NCI-H187 (cell line): ENCODE data around the gene KLHL42.
"Not testable (repeated sequence)": the region's sequence is repeated elsewhere in the genome, so short reads cannot be mapped to it uniquely, and the experiment has no call there.

ENCODE experiments used
- DNase-seq, 2 experiments: peaks; one replicate each; lab custom pipeline; 2025; lab: John Stamatoyannopoulos, UW

The KLHL42 gene

DNA sequence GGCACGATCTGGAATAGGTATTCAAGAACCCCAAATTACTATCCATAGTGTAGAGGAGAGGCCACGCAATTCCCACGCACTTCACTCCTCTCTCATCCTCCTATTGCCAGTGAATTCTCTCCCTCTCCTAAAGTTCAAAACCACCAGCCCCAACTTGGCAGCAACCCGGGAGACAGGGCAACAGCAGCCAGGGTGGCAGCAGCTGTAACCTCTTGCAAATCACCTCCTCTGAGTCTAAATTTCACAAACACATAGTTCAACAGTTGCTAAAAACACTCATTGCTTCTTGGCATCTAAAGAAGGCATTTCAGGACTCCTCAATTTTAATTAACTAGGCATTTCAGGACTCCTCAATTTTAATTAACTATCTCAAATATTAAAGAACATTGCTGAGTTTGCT, 37.7 kb downstream of the KLHL42 start:
- DNase-seq, result no peak

DNA sequence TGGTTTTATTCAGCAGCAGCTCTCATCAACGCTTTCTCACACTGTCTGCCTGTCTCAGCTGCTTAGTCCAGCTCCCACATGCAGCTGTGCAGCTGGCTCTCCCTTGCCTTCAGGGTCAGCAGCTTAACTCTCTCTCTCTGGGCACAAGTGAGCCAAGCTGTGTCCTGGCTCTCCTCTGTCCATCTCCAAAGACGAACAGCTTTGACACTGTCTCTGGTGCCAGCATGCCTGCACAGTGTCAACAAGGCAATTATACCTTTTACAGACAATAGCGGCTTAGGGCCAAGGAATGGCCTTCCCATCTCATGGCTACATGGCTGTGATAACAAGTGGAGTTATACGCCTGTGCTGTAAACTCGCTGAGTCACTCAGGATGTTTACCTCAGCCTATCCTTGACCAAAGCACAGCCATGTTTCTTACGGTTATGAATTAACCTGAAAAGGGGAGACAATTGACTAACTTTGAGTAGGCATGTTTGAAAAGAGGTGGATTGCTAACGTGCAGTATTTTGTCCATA, 38.4 kb downstream of the KLHL42 start:
- no peak for DNase-seq

DNA sequence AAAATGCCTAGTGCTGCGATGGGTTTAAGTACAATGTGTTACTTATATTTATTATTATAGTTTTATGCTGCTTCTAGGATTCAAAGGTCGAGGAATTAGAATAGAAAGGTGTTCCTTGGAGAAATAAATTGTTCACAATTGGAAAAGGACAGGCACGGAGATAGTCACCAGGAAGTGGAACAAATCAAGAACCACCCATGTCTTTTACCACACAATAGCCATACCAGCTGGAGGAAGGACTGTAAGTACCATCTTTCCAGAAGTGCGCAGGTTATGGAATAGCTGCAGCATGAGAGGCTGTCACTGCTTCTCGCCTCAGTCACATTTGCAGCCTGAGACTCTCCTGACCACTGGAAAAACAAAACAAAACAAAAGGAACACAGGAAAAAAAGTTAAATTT, 40.5 kb downstream of the KLHL42 start:
- no peak for DNase-seq

DNA sequence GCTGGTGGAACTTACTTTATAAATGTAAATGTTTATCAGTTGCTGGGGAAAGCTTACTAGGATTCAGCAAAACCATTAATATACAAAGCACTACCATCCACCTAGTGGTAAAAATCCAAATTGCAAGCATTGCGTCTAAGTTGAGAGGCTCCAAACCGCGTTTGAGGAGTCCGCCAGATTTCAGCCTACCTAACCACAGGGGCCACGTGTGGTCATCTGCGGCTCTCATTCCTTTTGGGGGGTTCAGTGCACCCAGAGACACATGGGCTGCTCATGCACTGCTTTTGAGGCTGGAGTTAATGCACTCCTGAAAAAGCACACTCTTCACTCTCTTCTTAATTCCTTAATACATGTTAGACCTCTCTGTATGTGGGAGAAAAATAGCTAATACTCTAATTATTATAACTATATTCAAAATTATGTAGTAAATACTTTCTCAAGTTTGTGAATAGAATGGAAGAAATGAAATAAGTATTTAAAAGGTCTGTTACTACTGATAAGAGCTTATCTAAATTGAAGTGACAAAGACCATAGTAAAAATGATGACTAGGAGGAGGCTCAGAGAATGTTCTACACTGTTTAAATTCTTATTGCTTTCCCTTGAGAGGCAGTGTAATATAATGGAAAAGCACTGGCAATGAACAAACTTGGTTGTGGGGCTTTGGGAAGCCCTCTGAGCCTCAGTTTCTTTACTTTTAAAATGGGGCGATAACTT, 41.4 kb downstream of the KLHL42 start:
- DNase-seq, result no peak

DNA sequence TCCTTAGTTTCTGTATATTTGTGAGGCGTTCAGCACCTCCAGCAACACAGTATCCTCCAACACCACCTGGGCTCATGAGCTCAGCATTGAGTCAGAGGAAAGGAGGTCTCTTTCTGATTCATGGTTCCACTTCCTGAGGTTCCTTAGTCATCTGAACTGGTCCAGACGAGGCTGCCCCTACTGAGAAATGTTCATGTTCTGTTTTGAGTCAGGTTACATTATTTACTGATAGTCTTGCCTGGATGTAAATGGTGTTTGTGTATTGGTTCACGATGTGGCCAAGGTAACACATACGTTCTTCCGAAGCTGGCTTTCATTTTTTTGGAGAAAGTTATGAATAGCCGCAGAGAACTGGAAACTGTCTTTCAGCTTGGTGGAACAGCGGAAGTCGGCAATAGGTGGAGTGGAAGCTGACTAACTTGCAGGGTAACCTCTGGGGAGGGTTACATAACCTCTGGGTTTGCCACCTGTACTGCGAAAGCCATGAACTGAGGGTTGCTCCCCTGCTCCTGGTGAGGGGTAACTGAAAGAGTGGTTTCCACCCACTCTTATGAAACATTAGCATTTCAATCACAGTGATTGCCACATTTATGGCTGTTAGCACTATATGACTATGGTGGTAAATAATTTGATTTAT, 42.2 kb downstream of the KLHL42 start:
- DNase-seq, result no peak

DNA sequence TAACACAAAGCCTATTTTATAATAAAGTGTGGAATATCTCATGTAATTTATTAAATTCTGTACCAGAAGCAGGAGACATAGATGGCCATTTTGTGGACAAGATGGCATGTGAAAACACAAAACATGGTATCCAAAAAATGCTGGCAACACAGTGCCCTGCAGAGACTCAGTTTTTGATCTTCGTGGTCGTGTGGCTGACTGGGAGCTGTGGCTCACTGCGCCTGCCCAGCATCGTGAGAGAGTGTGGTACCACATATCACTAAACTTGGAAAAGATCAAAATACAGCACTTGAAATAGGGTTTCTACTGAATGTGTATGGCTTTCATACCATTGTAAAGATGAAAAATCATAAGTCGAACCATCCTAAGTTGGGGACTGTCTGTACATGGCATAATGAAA, 43.0 kb downstream of the KLHL42 start:
- no peak for DNase-seq

DNA sequence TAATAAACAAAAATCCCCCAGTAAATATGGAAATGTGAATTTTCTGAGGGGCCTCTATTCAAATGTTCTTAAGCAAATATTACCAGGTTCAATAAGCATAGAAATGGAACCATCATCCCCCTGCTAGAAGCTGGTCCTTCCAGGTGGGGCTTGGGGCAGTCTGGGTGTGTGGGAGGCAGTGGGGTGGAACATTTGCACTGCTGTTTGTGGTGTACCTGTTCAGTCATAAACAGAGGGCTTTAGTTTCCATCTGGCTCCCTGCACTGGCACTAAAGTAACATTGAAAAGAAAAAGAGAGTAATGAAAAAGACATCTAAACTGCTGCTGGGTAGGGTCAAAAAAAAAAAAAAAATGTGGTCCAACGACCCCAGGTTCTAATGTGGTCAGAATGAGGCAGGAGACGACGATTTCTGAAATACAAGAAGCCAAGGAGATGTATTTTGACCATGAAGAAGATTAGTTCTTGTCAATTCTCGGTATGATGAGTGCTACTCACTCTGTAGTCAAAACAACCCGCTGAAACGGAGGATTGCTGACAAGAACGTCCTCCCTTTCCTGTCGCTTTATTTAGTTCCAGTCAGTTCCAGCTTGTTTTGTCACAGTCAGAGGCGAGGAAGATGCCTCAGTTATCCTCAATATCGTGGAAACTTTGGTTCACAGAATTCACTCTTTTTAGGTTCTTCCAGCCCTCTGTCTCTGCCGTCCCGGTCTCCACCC, 44.3 kb downstream of the KLHL42 start:
- DNase-seq, result no peak

DNA sequence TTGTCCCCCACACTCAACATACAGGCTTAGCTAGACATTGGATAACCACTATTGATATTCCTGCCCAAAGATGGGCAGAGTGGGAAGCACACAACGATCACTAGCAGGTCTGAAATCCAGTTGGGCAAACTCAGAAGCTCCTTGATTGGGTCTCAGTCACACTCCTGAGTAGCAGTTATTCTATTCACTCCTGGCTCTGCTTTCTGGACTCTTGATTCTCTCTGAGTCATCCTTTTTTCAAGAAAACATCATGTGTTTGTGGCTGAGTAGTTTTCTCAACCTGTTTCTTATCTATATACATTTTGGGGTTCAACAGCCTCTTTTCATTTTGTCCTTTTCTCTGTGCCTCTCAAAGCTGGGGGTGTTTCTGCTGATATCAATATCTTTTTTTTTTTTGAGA, 46.0 kb downstream of the KLHL42 start:
- no peak for DNase-seq

DNA sequence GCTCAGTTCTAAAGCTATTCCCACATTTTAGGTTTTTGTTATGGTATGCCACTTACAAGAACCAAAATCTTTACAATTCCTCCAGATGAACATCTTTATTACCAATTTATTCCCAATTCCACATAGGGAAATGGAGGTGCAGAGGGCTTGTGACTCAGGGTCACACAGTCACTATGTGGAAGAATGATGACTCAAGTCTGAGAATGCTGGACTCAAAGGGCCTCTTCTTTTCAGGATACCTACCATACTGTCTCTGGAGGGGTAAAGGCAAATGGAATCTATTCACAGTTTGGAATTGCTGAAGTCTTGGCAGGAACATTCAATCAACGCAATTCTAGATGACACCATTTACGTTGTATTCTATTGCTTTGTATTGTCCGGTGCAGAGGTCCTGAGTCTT, 48.2 kb downstream of the KLHL42 start:
- no peak for DNase-seq

DNA sequence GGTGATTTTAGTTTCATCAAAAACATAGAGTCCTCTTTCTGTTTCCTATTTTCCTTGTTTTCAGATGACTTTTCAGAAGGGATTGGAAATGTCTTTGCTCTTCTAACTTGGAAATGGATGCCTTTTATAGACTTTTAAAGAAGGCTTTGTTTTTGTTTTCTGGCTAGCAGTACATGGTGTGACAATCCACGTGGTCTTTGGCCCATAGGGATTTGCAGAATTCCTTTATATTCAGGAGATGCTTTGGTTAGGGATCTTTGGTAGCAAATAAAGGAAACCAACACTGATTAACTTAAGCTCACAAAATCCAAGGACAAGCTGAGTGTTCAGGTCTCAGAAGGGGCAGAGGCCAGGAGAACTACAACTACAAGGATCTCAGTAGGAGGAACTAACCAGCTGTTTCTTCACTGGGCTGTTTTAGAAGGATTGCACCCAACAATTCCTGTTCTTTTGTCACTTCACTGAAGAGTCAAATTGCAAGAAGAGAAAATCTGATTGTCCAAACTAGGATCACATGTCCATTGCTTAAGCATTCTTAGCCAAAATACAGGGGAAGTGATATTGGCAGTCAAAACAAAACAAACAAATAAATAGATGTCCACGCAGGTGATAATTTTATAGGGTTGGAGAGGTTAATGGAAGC, 58.6 kb downstream of the KLHL42 start:
- DNase-seq, result no peak

DNA sequence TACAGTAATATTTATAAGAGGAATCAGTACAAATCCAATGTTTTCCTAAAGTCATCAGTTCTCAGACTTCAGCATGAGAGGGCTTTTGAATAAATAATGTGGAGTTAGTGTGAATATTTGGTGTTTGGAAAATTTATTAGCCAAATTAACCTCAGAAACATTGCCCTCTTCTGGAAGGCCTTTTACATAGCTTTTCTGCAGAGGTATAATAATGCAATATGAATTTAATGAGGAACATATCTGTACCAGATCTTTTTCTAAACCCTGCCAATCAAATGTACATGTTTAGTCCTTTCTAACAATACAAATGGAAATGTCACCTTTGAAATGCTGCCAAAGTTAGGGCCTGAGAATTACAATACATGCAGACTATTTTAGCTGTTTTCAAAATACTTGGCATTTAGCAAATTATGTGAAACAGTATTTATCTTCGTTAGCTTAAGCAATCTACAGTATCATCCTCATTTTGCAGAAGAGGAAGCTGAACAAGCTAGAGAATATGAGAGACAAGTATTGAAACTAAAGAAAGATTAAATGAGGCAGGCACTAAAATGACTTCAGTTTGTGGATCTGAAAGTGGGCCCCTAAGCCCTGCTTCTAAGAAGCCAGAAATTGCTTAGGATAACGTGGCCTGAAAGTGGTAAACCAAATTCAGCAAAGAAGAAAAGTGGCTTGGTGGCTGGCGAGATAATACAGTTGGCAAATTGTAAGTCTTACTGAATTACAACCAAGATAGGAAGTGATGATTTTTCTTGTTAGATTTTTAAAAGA, 60.4 kb downstream of the KLHL42 start:
- DNase-seq, result no peak

DNA sequence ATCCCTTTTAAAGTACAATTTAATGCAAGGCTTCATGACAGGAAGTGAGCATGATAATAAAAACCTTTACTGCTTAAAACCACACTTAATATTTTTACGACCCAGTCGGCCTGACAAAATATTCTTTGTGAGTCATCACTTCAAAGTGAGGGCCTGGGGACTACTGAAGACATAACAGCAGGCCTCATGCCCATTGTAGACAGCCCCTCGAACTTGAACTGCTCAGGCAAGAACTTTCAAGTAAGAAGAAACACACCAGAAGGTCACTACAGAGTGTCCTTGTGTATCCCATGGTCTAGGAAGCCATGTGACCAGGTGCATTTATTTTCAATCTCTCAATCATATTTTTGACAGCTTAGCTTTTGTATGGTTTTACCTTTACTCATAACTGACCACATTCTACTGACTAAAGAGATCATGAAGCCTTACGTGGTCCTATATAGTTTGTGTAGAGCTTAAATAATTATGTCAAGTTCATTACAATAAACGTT, 61.4 kb downstream of the KLHL42 start:
- no peak for DNase-seq

DNA sequence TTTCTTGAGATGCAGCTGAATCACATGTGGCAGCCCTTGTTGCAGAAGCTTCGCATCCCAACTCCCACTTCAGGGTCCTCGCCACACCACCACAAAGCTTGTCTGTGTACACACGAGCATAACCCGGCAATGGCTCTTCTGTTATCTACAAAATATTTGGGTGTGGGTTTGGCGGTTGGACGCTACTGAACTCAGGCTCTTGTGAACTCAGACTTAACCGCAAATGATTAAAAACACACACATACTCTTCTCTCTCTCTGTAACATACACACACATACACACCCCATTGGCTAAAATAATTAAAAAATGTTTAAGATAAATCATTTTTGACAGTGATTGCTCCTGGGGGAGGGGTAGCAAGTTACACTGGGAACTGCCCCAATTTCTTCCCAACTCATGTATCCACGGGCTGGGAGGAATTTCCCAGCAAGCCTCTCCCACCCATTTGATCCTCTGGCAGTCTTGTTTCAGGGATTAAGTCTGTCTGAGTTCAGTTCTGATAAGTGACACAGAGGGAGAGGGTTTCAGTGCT, 63.7 kb downstream of the KLHL42 start:
- DNase-seq, result no peak

DNA sequence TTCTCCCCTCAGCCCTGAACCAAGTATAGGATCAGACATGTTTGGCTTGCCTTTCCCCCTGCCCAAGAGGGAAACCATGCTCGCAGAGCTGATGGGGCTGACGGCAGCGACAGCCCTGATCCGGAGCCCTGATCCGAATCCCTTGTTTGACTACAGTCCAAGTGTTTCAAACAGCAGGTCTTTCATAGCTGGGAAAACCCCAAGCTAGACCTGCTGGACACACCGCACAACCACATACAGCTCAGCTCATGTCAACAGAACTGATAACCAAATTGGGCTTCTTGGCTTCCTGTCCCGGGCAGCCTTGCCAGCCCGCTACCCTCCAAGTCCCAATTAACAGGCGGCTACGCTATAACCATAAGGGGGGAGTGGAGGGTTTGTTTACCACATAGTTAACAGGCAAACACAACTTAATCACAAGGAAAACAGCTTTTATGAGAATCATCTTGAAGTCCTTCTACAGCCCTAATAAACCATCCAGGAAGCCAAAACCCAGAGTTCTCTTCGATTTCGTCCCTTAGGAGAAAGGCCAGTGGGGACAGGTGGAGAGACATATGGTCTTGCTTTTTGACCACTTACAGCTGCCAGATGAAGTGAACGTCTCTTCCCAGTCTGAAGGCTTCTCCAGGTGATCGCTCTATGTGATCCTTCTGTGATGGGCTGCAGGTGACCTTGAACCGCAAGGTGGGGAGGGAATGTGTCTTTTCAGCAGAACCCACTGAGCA, 64.5 kb downstream of the KLHL42 start:
- no peak for DNase-seq

DNA sequence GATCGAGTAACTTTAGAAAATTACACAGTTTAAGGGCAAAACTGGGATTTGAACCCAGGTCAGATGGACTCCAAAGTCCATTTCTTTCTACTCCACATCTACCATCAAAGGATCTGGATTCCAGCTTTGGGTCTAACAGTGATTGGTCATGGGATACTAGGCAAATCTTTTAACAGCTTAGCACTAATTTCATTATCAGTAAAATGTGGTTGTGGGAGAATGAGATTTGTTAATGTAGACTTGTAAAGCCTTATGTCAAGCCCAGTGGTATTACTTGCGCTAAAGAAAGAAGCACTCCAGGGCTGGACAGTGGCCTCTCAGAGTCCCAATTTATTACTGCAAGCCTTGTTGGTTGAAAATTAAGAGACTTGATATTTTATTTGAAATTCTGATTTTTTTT, 65.2 kb downstream of the KLHL42 start:
- no peak for DNase-seq

DNA sequence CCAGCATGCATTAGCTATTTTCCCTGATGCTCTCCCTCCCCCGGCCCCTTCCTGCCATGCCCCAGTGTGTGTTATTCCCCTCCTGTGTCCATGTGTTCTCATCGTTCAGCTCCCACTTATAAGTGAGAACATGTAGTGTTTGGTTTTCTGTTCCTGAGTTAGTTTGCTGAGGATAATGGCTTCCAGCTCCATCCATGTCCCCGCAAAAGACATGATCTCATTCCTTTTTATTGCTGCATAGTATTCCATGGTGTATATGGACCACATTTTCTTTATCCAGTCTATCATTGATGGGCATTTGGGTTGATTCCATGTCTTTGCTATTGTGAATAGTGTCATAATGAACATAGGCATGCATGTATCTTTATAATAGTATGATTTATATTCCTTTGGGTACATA, 65.7 kb downstream of the KLHL42 start:
- DNase-seq, result not testable (repeated sequence)

DNA sequence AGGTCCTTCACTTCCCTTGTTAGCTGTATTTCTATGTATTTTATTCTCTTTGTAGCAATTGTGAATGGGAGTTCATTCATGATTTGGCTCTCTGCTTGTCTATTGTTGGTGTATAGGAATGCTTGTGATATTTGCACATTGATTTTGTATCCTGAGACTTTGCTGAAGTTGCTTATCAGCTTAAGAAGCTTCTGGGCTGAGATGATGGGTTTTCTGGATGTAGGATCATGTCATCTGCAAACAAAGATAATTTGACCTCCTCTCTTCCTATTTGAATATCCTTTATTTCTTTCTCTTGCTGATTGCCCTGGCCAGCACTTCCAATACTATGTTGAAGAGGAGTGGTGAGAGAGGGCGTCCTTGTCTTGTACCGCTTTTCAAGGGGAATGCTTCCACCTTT, 67.3 kb downstream of the KLHL42 start:
- not testable (repeated sequence) for DNase-seq

DNA sequence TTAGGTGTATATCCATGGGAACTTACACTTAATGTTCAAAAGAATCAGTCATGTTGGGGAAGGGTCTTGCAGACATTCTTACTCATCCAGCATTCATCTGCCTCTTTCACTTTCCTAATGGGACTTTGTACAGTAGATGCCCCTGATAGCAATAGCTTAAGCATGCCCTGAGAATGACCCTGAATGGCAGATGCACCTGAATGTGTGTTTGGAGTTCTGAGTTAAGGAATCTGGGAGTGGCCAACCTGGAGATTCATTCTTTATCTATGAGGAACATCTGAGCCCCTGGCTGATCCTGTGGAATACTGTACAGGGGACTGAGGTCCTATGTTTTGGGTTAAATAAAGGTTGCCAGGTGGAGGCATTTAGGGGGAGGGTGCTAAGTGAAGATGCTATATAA, 71.3 kb downstream of the KLHL42 start:
- no peak for DNase-seq

DNA sequence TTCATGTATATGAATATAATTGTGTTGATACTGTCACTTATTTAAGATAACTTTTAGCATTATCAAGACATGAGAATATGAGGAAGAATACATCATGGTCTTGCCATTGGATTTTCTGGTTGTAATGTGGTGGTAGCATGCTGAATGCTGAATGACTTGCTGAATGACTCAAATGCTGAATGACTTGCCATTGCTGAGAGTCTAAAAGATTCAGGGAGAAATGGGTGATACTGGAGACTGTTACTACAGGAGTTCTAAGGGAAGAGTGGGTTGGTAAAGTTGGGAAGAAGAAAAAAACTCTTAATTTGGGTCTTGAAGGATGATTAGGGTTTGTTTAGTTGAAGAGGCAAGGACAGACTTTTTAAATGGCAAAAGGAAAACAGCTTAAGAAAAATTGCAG, 72.1 kb downstream of the KLHL42 start:
- DNase-seq, result no peak
